Aorta (tissue), 5 donors: ENCODE measurements around the gene FRMD4A. TPM values are rescaled to one million over a fixed set of nuclear protein-coding genes. Genes with fewer than 3 reads are reported as not detected.

ENCODE experiments used
- ATAC-seq: fragments of 200-7000 bp; cut with Tn5 transposase; one replicate; pipeline ENCODE4 v1.9.1; 2022; ENCODE audit warnings: moderate library complexity; ENCODE audit not compliant: low FRiP score
- DNase-seq, 2 donors: peaks; one replicate each; pipeline ENCODE4 v3.0.0-alpha.2; 2020
- H3K27ac ChIP-seq, 2 donors: one replicate each; pipeline ENCODE4 v1.5.1; 2013; ENCODE audit warnings: low read length in 2 of 2, mild to moderate bottlenecking in 2 of 2, moderate library complexity in 2 of 2, control low read depth in 1 of 2, inconsistent platforms in 1 of 2, low read depth in 1 of 2
- H3K27me3 ChIP-seq, 2 donors: one replicate each; pipeline ENCODE4 v1.6.1; 2013; ENCODE audit warnings: control low read depth in 1 of 2, low read length in 1 of 2, mild to moderate bottlenecking in 1 of 2, moderate library complexity in 1 of 2; ENCODE audit not compliant: insufficient read depth in 2 of 2, control insufficient read depth in 1 of 2
- H3K36me3 ChIP-seq, 2 donors: one replicate each; pipeline ENCODE4 v1.6.1; 2013; ENCODE audit warnings: control low read depth in 1 of 2, low read length in 1 of 2, mild to moderate bottlenecking in 1 of 2; ENCODE audit not compliant: insufficient read depth in 2 of 2, control insufficient read depth in 1 of 2
- H3K4me1 ChIP-seq, 2 donors: one replicate each; pipeline ENCODE4 v1.6.1; 2013; ENCODE audit warnings: low read length in 2 of 2, control low read depth in 1 of 2, mild to moderate bottlenecking in 1 of 2, moderate library complexity in 1 of 2; ENCODE audit not compliant: insufficient read depth in 2 of 2, control insufficient read depth in 1 of 2
- H3K4me3 ChIP-seq, 2 donors: one replicate each; pipeline ENCODE4 v1.5.1; 2013; ENCODE audit warnings: low read length in 2 of 2, control low read depth in 1 of 2, mild to moderate bottlenecking in 1 of 2
- H3K9me3 ChIP-seq: one replicate; pipeline ENCODE4 v1.6.1; 2013; ENCODE audit warnings: mild to moderate bottlenecking, low read length; ENCODE audit not compliant: control insufficient read depth
- WGBS, 2 donors: extraction: QIAGEN DNeasy Blood & Tissue Kit; methylation state at CpG; one replicate each; pipeline ENCODE4 v1.1.7; 2013; 5-methylcytosine and 5-hydroxymethylcytosine counted together
- intact Hi-C, 2 donors: fragments of 100-400 bp; cut with DNase I; formaldehyde crosslinking; loops; one replicate each; pipeline versions ENCODE4 v1.14.2 to v1.15.0; 2022
- polyA plus RNA-seq, 2 donors: library from polyadenylated mRNA; stranded (reverse); fragments of 200-250 nt; gene quantifications; one replicate each; pipeline ENCODE4 v1.2.3, GENCODE V29; 2013
- total RNA-seq, 2 donors: library from RNA; stranded (reverse); fragmentation: NEBNext Ultra II Directional; extraction: Animal tissue kit (Norgen Biotek cat#: 25700); gene quantifications; one replicate each; pipeline ENCODE4 v1.2.1, GENCODE V29; 2021
- donor health status: healthy with polysubstance abuse.
- donor health status: Bipolar disorder and iron deficiency.
- donor health status: DM: no; HTN: no; CAD: no.
- donor health status: DM: no; HTN: no; CAD: no.
- donor health status: DM: yes; HTN: yes; CAD: no.

The FRMD4A gene
- total and polyA plus RNA-seq, 4 donors, result 11.4 to 65.6 (median 39.7) TPM

DNA sequence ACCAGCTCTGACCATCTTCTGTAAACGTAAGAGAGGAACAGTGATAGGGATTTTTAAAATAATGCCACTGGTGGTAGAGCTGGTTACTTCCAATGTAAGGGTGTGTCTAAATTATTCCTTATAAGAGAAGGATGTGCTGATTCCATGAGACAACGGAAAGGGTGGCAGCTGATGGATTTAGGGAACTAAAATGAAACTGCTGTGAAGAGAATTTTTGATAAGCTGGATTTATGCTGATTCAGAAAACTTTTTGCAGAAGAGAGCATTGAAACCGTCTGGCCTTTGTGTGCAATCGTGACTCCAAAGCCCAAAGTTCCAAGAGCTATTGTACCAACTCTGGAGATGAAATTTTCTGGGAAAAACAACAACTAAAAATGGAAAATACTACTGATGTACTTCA, 443.0 kb downstream of the FRMD4A start:
- H3K4me3 ChIP-seq, result no peak overlapping the region

DNA sequence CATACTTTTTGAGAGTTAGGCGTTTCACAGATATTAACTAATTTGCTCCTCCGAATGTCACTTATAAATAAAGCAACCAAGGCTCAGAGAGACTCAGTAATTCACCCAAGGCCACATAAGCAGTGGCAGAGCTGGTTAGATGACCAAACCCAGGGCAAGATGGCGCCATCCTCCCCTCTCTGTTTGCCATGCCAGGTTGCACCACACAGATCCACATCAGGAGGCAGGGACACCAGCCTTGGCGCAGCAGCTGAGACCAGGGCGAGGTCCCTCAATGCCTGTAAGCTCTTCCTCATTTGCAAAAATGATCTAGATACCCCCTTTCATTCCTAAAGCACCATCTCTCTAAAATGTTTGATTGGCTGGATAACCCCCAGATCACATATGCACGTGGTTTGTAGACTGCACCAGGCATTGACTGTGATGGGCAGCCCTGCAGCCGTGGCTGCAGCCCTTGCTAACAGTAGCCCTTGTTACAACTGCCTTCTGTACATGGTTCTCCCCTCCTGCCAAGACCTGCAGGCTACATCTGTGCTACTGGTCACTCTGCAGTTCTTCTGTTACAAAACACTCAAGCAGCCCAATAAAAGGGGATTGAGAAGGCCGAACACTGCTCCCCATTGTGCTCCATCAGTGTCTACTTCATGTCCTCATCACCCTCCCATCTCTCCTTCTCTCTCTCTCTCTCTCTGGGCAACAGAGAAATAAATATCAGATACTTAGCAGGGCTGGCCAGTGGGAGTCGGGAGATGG, 445.3 kb downstream of the FRMD4A start:
- H3K9me3 ChIP-seq, result no peaks in the 10 kb centered on the region
- no peak for ATAC-seq
- no peaks in the 10 kb centered on the region for H3K27me3 ChIP-seq
- no peaks in the 10 kb centered on the region for H3K36me3 ChIP-seq
- WGBS, 2 donors, result 90 to 91% methylated on average over 9 of the region's 9 CpGs
- no peak overlapping the region for H3K27ac ChIP-seq
- intact Hi-C loops, result no loop called here
- peaks cover 4% of the 10 kb centered on the region in 2 donors for H3K4me1 ChIP-seq
- no peak for DNase-seq
- no peak overlapping the region for H3K4me3 ChIP-seq

More for the DNA sequence above, 443.0 kb downstream of the FRMD4A start:
- intact Hi-C loops, result no loop called here
- H3K27me3 ChIP-seq, result no peaks in the 10 kb centered on the region
- no peak for DNase-seq
- WGBS, 2 donors, result 19 to 21% methylated on average over 4 of the region's 4 CpGs
- no peak overlapping the region for H3K27ac ChIP-seq
- H3K4me1 ChIP-seq, result peaks cover 4% of the 10 kb centered on the region in 2 donors
- H3K9me3 ChIP-seq, result no peaks in the 10 kb centered on the region
- no peak for ATAC-seq
- no peaks in the 10 kb centered on the region for H3K36me3 ChIP-seq

DNA sequence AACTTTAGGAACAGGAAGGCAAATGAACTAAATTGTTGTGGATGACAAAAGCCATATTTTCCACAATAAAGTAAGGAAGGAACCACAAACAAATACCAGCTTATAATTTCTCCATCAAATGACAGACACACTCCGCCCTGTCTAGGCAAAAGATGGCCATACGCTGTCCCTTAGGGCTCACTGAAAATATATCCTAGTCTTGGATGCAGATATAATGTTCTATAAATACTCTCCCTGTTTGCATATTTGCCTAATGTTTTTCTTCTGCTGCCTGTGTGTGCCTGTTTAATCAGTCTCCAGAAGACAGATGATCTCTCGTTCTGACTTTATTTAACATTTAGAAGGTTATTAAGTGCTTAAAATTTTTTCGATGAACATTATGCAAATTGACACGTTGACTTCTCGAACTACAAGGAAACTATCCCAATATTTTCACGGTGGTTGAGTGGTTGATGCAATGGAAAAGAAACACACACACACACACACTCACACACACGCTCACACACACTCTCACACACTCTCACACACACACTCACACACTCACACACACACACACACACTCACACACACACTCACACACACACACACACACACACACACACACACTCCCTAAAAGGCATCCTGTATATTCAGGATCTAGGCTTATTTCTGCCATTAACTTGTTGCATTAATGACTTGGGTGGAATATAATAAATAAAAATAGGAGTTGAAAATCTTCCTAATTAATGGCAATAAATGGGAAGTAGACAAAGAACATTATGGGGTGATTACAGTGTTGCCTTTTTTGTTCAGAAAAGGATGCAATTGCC, 446.9 kb downstream of the FRMD4A start:
- H3K9me3 ChIP-seq, result no peaks in the 10 kb centered on the region
- WGBS, 2 donors, result 8 to 12% methylated on average over 8 of the region's 8 CpGs
- no peak for DNase-seq
- peak overlapping the region in 1 of 2 donors; percentile 30 for H3K27ac ChIP-seq
- intact Hi-C loops, result loop anchor here in 1 of 2 donors (5.0 kb wide), 1 partner anchor 73 kb away; no protein-coding TSS in a partner anchor
- no peaks in the 10 kb centered on the region for H3K27me3 ChIP-seq
- H3K4me3 ChIP-seq, result no peak overlapping the region
- H3K4me1 ChIP-seq, result peaks cover 2 to 4% of the 10 kb centered on the region in 2 donors
- ATAC-seq, result no peak
- no peaks in the 10 kb centered on the region for H3K36me3 ChIP-seq

DNA sequence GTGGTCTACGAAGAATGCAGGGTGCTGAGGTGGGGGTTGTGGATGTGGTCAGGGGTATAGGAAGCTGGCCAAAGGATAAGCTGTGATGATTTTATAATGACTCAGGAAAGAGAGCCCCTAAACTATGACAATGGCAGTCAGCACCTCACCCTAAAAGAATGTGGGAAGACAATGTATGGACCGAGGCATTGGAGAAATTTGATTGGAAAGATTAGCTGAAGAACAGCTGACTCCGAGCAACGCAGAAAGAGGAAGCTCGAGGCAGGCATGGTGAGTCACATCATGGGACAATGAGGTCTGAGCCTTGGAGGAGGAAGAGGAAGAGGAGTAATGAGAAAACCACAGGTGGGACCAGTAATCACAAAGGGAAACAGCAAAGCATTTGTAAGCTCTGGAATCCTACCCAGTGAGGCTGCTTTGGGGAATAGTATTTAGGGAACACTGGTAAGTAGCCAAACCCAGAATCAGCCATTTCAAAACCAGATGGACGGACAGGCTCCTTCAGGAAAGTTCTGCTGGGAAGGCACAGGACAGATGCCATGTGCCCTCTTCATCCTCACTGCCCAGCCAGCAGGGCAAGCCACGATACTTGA, 448.5 kb downstream of the FRMD4A start:
- Histone ChIP-seq H3K9me3 (no peaks in the 10 kb centered on the region), H3K27me3 (no peaks in the 10 kb centered on the region), H3K27ac (peak overlapping the region in 1 of 2 donors; percentile 37), H3K4me3 (no peak overlapping the region), H3K36me3 (no peaks in the 10 kb centered on the region), H3K4me1 (peaks cover 0 to 4% of the 10 kb centered on the region in 2 donors)
- WGBS, 2 donors, result 28% methylated on average over 7 of the region's 7 CpGs
- DNase-seq (peak in 1 of 2 donors; percentile 74), ATAC-seq (peak; percentile 36)
- intact Hi-C loops, result loop anchor here in 1 of 2 donors (5.0 kb wide), 1 partner anchor 75 kb away; no protein-coding TSS in a partner anchor

DNA sequence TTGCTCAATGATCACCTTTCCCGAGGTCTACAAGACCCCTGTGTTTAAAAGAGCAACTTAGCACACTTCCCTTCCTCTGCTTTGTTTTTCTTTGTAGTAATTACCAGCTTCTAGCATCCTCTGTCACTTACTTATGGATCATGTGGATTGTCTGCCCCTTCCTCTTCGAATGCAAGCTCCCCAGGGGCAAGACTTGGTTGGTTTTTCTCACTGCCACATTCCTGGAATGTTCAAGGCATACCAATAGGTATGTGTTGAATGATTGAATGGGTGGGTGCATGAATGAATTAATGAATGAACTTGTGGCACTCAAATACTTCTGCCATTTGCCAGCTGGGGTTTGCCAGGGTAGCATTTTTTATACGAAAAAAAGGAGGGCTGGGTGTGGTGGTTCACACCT, 450.0 kb downstream of the FRMD4A start:
- no peak for ATAC-seq
- Histone ChIP-seq H3K9me3 (no peaks in the 10 kb centered on the region), H3K4me3 (no peak overlapping the region), H3K36me3 (no peaks in the 10 kb centered on the region), H3K27me3 (no peaks in the 10 kb centered on the region), H3K4me1 (peaks cover 2 to 4% of the 10 kb centered on the region in 2 donors), H3K27ac (peak overlapping the region in 1 of 2 donors; percentile 40)
- 74 to 80% methylated on average over 3 of the region's 3 CpGs for WGBS, 2 donors
- DNase-seq, result no peak
- intact Hi-C loops, result loop anchor here in 1 of 2 donors (5.0 kb wide), 1 partner anchor 77 kb away; no protein-coding TSS in a partner anchor

DNA sequence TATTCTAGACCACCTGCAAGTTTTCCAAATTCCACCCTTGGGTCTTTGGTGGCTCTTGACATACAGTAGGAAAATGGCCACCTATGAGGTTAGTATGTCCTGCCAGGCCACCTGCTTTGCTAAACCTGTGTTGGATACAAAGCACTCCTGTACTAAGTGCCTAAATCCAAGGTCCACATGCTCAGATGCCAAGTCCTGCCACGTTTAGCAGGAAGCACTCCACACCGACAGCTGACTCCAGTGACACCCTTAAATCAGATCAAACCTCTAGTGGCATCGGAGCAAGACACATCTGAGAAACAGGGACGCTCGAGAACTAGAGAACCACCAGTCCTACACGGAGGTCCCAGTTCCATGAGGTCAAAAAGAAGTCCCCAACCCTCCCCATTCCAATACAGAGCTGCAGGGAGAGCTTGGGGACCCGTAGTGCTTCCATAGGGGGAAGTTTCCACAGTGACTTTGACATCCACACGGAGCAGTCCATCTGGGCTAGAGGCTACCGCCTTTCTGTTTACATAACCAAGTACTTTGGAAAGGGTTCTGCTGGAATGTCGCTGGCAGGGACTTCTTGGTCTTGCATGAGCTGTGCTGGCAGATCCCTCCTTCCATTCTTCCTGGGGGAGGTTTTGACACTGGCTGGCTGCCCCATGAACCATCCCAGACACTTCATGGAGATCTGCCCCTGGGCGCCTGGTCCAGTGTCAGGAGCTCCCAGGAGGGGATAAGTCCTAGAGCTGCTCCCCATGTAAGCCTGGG, 453.4 kb downstream of the FRMD4A start:
- DNase-seq (peak; percentile 86 to 89), ATAC-seq (peak; percentile 85)
- Histone ChIP-seq H3K4me1 (peaks cover 2 to 7% of the 10 kb centered on the region in 2 donors), H3K27me3 (no peaks in the 10 kb centered on the region), H3K4me3 (no peak overlapping the region), H3K36me3 (no peaks in the 10 kb centered on the region), H3K27ac (peak overlapping the region; percentile 64 to 87), H3K9me3 (no peaks in the 10 kb centered on the region)
- 11 to 14% methylated on average over 11 of the region's 11 CpGs for WGBS, 2 donors
- intact Hi-C loops, result no loop called here

DNA sequence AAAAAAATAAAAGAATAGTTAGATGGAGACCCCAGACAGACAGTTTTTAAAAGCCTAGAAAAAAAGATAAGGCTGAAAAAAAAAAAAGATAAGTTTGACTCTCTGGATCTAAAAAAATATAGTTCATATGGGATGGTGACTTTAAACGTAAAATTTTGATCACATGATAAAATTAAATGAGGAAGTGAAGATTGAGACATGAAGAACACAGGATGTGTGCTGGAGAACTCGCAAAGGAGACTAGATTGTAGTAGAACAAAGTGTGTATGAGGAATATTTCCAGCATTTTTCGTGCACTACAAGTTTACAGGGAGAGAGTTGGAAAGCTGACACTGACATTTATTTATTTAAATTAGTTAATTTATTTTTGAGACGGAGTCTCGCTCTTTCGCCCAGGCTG, 457.5 kb downstream of the FRMD4A start:
- H3K27ac ChIP-seq, result no peak overlapping the region
- WGBS, 2 donors, result 44 to 51% methylated on average over 6 of the region's 6 CpGs
- DNase-seq (no peak), ATAC-seq (no peak)
- H3K4me1 ChIP-seq, result peaks cover 2 to 7% of the 10 kb centered on the region in 2 donors
- intact Hi-C loops, result no loop called here
- H3K36me3 ChIP-seq, result no peaks in the 10 kb centered on the region
- no peak overlapping the region for H3K4me3 ChIP-seq
- no peaks in the 10 kb centered on the region for H3K9me3 ChIP-seq
- no peaks in the 10 kb centered on the region for H3K27me3 ChIP-seq

DNA sequence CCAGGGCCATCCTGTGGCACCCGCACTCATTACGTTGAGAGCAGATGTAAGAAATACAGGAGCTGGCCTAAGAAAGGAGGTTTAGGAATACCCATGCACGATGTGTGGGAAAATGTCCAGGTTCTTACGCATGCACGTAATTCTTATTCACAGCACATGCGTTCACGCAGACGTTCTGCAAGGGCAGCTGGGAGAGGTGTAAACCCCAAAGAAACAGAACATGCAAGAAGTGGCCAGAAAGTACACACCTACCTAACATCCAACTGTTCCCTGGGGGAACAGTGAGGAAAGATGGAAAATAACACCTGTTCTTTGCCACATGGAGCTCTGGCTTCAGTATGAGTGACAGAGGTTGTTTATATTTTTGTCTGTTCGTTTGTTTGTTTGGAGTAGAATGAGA, 458.3 kb downstream of the FRMD4A start:
- H3K4me3 ChIP-seq, result no peak overlapping the region
- DNase-seq, result no peak
- H3K4me1 ChIP-seq, result peaks cover 0 to 7% of the 10 kb centered on the region in 2 donors
- H3K9me3 ChIP-seq, result no peaks in the 10 kb centered on the region
- intact Hi-C loops, result no loop called here
- peak overlapping the region in 1 of 2 donors; percentile 29 for H3K27ac ChIP-seq
- H3K27me3 ChIP-seq, result no peaks in the 10 kb centered on the region
- H3K36me3 ChIP-seq, result no peaks in the 10 kb centered on the region
- ATAC-seq, result peak; percentile 4
- WGBS, 2 donors, result 40 to 45% methylated on average over 9 of the region's 9 CpGs
